ENCODE measurements around the gene GABRD.

The GABRD gene

DNA sequence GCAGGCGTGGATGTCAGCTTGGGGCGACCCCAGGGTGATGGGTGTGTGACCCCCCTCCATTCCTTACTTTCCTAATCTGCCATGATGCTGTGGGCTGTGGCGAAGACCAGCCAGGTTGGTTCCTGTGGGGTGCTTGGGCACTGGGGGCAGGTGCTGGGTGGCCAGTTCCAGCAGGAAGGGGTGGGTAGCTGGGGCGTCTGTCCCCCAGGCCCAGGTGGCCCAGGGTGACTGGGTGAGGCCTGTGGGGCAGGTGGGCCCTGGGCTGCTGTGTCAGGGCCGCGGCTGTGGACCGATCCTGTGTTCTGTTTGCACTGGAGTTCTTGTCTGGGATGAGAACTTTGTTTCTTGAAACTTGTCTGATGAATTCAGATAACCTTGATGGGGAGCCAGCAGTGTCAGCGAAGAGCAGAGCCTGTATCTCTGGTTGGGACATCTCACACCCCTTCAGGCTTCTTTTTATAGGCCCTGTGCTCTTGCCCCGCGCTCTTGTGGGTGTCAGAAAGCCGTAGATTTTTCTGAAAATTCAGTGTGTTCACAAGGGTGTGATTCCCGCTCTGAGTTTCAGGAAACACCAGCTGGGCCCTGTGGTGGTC is 34.7 kb downstream of the GABRD start:
- POLR2A ChIA-PET = no interaction called here
- CTCF ChIA-PET = interaction anchor here (4.8 kb wide), 1 partner anchor 9 kb away, joined by 28 read pairs; no protein-coding TSS in a partner anchor
- TF ChIP-seq, protein P1, sequence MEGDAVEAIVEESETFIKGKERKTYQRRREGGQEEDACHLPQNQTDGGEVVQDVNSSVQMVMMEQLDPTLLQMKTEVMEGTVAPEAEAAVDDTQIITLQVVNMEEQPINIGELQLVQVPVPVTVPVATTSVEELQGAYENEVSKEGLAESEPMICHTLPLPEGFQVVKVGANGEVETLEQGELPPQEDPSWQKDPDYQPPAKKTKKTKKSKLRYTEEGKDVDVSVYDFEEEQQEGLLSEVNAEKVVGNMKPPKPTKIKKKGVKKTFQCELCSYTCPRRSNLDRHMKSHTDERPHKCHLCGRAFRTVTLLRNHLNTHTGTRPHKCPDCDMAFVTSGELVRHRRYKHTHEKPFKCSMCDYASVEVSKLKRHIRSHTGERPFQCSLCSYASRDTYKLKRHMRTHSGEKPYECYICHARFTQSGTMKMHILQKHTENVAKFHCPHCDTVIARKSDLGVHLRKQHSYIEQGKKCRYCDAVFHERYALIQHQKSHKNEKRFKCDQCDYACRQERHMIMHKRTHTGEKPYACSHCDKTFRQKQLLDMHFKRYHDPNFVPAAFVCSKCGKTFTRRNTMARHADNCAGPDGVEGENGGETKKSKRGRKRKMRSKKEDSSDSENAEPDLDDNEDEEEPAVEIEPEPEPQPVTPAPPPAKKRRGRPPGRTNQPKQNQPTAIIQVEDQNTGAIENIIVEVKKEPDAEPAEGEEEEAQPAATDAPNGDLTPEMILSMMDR (IDR thresholded peaks at IDR 0.05; ENCODE audit: control extremely low read depth, extremely low read depth, low read depth, missing control alignments) = no peak

DNA sequence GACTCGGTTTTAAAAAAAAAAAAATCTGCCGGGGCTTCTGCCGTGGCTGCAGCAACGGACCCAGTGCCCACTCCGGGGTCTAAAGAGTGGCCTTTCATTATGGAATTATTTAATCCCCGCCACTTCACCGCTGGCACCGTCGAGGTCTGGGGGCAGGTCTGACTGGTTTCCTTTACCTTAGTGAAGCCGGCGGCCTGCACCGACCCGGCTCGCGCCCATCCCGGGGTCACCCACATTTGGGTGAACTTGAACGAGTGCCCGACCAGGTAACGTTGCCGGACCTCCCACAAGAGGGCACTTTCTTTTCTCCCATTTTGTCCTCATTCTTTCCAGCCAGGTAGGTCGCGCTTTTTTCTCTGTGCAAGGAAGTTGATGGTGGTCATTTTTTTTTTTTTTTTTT is 35.4 kb downstream of the GABRD start:
- POLR2A ChIA-PET = no interaction called here
- TF ChIP-seq, protein P1 (IDR thresholded peaks at IDR 0.05; ENCODE audit: control extremely low read depth, extremely low read depth, low read depth, missing control alignments) = no peak
- CTCF ChIA-PET = interaction anchor here (4.8 kb wide), 1 partner anchor 9 kb away, joined by 28 read pairs; no protein-coding TSS in a partner anchor
- no peak for DNase-seq (ENCODE audit: extremely low spot score)

More for the DNA sequence above, 34.7 kb downstream of the GABRD start:
- DNase-seq (ENCODE audit: extremely low spot score) = no peak

DNA sequence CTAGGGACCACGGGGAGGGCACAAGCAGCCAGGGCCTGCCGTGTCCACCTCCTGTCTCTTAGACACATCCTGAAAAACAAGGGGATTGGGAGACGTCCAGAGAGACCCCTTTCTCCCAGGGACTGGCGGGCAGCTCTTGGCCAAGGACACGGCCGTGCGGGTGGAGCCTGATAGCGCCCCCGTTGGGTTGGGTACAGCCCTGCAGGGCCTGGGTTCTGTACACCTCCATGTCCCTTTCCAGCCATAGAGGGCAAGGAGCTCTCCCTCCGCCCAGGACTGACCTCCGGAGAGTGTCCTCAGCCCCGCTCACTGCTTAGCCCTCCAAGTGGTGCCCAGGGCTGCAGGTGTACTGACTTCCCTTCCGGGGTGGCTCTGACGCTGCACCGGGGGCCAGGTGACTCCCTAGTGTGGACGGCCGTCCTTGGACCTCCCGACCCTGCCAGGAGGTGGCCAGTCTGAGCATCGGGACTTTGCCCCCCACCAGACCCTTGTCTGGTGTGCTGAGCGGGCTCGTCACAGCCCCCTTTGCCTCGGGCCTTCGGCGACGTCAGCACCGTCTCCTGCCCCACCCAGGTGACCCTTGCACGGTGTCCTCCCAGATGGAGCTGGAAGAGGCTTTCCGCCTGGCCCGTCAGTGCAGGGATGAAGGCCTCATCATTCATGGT is 36.9 kb downstream of the GABRD start:
- ChIA-PET CTCF (interaction anchor here (4.8 kb wide), 1 partner anchor 11 kb away, joined by 28 read pairs; no protein-coding TSS in a partner anchor), POLR2A (no interaction called here)

DNA sequence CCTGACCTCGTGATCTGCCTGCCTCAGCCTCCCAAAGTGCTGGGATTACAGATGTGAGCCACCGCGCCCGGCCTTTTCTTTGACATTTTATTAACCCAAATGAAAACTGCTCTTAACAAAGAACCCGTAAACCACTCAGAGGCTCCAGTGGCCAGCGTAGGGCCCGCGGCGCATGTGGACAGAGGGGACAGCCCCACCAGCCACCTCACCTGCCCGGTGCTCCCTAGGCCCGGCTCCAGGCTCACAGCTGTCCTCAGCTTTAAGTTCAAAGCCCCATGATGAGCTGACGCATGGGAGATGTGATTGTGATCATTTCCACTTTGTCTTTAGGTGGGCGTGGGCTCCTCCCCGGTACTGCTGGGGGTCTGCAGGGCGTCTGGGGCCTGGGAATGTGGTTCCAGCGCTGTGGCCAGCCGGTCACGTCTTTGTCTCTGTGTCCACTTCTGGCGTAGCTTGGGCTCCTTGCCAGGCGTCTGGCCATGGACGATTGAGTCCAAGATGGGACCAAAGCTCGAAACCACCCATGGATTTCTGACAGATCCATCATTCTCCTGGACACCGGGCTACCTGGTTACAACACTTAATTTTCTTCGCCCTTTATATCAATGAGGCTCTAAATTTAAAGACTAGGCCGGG is 37.9 kb downstream of the GABRD start:
- no peak for DNase-seq (ENCODE audit: extremely low spot score)
- CTCF ChIA-PET = interaction anchor here (4.8 kb wide), 1 partner anchor 12 kb away, joined by 28 read pairs; no protein-coding TSS in a partner anchor
- POLR2A ChIA-PET = no interaction called here
- TF ChIP-seq, protein P1 (IDR thresholded peaks at IDR 0.05; ENCODE audit: control extremely low read depth, extremely low read depth, low read depth, missing control alignments) = no peak

More for the DNA sequence above, 36.9 kb downstream of the GABRD start:
- DNase-seq (ENCODE audit: extremely low spot score) = no peak
- TF ChIP-seq, protein P1 (IDR thresholded peaks at IDR 0.05; ENCODE audit: control extremely low read depth, extremely low read depth, low read depth, missing control alignments) = no peak

DNA sequence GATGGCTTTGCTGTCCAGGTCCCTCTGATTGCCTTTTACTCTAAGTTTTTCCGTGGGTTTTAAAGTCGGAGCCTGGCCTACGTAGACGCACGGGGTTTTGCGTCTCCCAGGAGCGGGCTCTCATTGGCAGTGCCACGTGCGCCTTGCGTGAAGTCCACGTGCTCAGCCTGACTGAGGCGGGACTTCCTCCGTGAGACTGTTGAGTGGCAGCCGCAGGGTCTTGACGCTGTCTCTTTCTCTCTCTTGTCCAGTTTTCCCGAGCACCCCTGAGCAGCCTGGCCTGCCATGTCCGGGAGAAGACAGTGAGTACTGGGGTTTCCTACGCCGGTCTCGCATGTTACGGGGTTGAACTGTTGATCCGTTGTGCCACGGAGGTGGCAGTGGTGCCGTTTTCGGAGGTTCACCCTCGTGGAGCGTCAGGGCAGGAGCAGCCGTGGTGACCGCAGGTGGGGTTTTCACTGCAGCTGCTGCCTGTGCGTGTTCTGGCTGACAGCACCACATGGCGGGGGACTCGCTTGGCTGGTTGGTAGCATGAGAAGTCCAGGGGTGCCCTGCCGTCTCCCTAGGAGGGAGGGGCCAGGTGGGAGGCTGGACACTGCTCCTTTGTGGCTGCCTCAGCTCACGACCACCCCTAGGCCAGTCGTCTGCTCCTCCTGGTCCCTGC is 40.3 kb downstream of the GABRD start:
- POLR2A ChIA-PET = no interaction called here
- no peak for DNase-seq (ENCODE audit: extremely low spot score)
- TF ChIP-seq, protein P1 (IDR thresholded peaks at IDR 0.05; ENCODE audit: control extremely low read depth, extremely low read depth, low read depth, missing control alignments) = no peak
- CTCF ChIA-PET = interaction anchor here (1.7 kb wide), 1 partner anchor 15 kb away, joined by 6 read pairs; no protein-coding TSS in a partner anchor

DNA sequence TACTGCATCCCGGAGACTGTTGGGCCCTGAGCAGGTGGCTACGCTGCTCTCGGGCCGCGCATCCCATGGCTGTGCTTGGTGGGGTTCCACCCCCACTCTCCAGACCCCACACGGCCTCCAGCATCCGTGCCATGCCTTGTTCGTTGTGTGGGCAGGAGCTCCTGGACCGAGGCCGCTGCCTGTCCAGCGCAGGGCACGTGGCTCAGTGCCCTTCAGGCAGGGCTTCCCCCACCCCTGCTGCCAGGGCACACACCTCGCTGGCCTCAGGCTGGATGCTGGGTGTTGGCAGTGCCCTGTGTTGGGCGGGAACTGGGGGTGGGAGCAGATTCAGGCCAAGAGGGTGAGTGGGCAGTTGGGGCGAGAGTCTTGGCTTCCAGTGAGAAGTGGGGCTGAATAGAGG is 40.9 kb downstream of the GABRD start:
- CTCF ChIA-PET = no interaction called here
- POLR2A ChIA-PET = no interaction called here
- no peak for DNase-seq (ENCODE audit: extremely low spot score)
- TF ChIP-seq, protein P1 (IDR thresholded peaks at IDR 0.05; ENCODE audit: control extremely low read depth, extremely low read depth, low read depth, missing control alignments) = no peak

Data from GM10248 (cell line).